ENCODE measurements around the gene MMP23B.
"Not testable (repeated sequence)": the region's sequence is repeated elsewhere in the genome, so short reads cannot be mapped to it uniquely, and the experiment has no call there.

GRCh38 chr1:1674806-1675205, 42.8 kb downstream of the MMP23B start:
- not testable (repeated sequence) for TF ChIP-seq CTCF (IDR thresholded peaks at IDR 0.05 in 4 of 5, conservative IDR thresholded peaks at IDR 0.05 in 1 of 5); POLR2A (IDR thresholded peaks at IDR 0.05)

Data from gastrocnemius medialis (tissue), 4 donors.